ENCODE results near the gene FGF19. TPM values are rescaled to one million over a fixed set of nuclear protein-coding genes. Genes with fewer than 3 reads are reported as not detected.

FGF19 gene
- total and polyA plus RNA-seq, 8 donors: not detected

DNA sequence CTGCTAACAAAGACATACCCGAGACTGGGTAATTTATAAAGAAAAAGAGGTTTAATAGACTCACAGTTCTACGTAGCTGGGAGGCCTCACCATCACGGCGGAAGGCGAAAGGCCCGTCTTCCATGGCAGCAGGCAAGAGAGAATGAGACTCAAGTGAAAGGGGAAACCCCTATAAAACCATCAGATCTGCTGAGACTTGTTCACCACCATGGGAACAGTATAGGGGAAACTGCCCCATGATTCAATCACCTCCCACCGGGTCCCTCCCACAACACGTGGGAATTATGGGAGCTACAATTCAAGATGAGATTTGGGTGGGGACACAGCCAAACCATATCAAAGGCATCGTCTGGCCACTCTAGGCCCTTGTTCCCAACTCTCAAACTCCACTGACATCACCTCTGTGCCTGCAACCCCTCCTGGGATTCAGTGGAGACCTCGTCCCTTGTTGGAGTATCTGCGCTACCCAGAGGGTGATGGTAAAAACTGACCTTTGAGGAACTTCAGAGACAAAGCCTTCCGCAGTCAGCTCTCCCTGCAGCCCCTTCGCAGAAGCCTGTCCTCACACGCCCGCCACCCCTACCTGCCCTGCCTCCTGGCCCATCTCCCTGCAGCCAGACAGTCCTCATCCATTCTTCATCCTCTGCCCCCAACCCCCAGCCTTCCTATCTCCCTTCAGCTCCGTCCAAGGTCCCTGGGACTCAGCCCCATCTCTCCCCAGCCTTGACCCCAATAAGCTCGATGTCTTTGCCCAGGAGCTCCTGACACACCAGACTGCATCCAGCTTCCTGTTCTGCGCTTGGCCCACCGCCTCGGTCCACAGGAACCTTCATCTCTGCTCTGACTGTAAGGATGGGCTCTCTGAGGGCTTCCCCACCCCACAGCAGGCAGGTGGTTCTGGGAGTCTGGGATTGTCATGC is 47.0 kb downstream of the FGF19 start:
- Histone ChIP-seq H3K27ac (no peak overlapping the region), H3K4me1 (peaks cover 0 to 11% (median 8%) of the 10 kb centered on the region in 4 donors), H3K9me3 (no peaks in the 10 kb centered on the region), H3K4me3 (no peak overlapping the region), H3K27me3 (no peaks in the 10 kb centered on the region), H3K36me3 (peaks cover 4 to 38% (median 32%) of the 10 kb centered on the region in 4 donors)
- no peak for TF ChIP-seq EP300 (IDR thresholded peaks at IDR 0.05)
- no peak for TF ChIP-seq POLR2AphosphoS5 (IDR thresholded peaks at IDR 0.05)
- TF ChIP-seq POLR2A (IDR thresholded peaks at IDR 0.05): no peak
- TF ChIP-seq CTCF (IDR thresholded peaks at IDR 0.05): no peak
- no peak for DNase-seq
- 80 to 87% (median 82%) methylated on average over 20 of the region's 20 CpGs for WGBS, 5 donors
- intact Hi-C loops (cut with DNase I; ENCODE audit: low total_unique reads): no loop called here

DNA sequence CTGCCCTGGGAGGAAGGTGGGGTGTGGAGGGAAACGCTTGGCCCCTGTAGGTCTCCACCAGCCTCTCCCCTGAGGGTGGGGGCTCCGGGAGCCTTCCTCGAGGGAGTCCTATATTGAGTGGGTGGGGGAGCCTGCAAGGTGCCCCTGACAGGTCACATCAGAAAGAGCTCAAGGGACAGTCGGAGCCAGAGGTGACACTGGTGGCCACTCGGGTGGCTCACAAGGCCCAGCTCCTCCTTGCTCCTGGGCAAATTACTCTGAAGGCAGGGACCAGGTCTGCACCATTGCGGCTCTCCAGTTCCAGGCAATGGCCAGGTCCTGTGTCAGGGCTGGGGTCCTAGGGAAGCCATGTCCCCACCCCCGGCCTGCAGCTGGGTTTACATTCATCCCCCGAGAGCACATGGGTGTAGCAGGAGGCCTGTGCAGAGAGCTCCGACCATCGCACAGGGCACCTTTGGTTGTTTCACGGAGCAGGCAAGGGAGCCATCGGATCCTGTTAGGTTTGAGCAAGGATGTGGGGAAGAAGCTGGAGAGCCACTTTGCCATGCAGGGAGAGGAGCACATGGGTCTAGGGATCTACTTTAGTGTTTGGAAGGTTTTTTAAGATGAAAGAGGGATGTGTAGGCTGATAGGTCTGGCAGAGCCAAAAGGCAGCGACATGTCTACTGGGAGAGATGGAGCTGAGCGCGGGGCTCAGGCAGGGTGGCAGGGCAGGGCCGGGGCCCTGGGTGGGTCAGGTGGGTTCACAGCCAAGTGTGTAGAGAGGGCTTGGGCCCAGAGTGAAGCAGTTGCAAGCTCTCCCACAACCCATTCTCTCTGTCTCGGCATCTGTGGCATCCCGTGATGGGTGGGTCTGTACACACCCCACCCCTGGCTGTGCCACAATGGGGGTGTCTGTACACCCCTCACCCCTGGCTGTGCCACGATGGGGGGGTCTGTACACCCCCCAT is 48.1 kb downstream of the FGF19 start:
- 80 to 89% (median 81%) methylated on average over 13 to 19 of the region's 19 CpGs for WGBS, 5 donors
- no peak for TF ChIP-seq CTCF (IDR thresholded peaks at IDR 0.05)
- TF ChIP-seq POLR2AphosphoS5 (IDR thresholded peaks at IDR 0.05): no peak
- TF ChIP-seq POLR2A (IDR thresholded peaks at IDR 0.05): no peak
- no peak for TF ChIP-seq EP300 (IDR thresholded peaks at IDR 0.05)
- no peaks in the 10 kb centered on the region for H3K27me3 ChIP-seq
- DNase-seq: no peak
- H3K4me1 ChIP-seq: peaks cover 0 to 11% (median 8%) of the 10 kb centered on the region in 4 donors
- H3K9me3 ChIP-seq: no peaks in the 10 kb centered on the region
- H3K36me3 ChIP-seq: peaks cover 9 to 40% (median 35%) of the 10 kb centered on the region in 4 donors
- H3K4me3 ChIP-seq: no peak overlapping the region
- H3K27ac ChIP-seq: no peak overlapping the region
- intact Hi-C loops (cut with DNase I; ENCODE audit: low total_unique reads): no loop called here

DNA sequence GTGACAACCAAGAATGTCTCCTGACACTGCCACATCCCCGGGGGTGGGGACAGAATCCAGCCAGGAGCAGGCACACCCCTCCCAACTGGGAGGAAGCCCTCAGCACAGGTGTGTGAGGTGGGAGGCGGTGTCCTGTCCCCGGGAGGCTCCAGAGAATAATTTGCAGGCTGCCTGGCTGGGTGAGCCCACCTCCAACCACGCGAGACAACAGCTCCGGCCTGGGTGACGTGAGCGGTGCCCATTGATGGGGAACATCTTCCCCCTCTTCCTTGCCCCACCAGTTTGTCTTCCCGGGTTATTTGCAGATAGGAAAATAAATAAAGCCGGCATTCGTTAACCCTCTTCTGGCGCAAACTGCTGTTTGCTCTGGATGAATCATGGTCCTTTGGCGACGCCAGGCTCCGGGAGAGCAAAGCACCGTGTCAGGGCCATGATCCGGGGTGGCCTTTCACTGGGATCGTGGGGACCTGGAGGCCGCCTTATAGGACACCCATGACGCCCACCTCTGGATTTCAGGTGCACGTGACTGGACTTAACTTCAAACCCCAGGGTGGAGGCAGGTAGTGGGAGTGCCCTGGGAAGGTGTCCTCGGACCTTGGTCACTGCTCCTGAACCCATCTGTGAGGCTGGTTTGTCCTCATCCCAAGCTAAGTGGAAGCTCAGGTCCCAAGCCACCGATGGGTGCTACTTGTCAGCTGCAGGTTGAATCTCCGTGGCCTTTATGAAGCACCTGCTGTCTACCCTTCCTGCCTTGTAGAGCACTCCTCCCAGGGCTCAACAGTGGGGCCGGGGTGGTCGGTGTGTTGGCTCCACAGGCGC is 49.0 kb downstream of the FGF19 start:
- Histone ChIP-seq H3K27ac (no peak overlapping the region), H3K9me3 (no peaks in the 10 kb centered on the region), H3K4me1 (peaks cover 0 to 11% (median 8%) of the 10 kb centered on the region in 4 donors), H3K4me3 (no peak overlapping the region), H3K36me3 (peaks cover 9 to 48% (median 43%) of the 10 kb centered on the region in 4 donors), H3K27me3 (no peaks in the 10 kb centered on the region)
- intact Hi-C loops (cut with DNase I; ENCODE audit: low total_unique reads): no loop called here
- 35 to 52% (median 44%) methylated on average over 21 to 27 of the region's 27 CpGs for WGBS, 5 donors
- DNase-seq: peak in 1 of 2 donors; percentile 49
- TF ChIP-seq POLR2AphosphoS5 (IDR thresholded peaks at IDR 0.05): no peak
- no peak for TF ChIP-seq POLR2A (IDR thresholded peaks at IDR 0.05)
- no peak for TF ChIP-seq CTCF (IDR thresholded peaks at IDR 0.05)
- TF ChIP-seq EP300 (IDR thresholded peaks at IDR 0.05): no peak
